Transverse colon (tissue), 4 donors: ENCODE results near the gene ZNF521. TPM values are rescaled to one million over a fixed set of nuclear protein-coding genes. Genes with fewer than 3 reads are reported as not detected.

Experiments
- DNase-seq: peaks from one replicate; pipeline ENCODE4 v3.0.0-alpha.2; 2019
- H3K27ac ChIP-seq, 4 donors: fragments of 200-600 bp; sonication (generic); 2 replicates each; pipeline ENCODE4 v1.5.1; 2016 to 2018; ENCODE audit warnings: inconsistent platforms in 4 of 4
- H3K27me3 ChIP-seq: fragments of 200-600 bp; sonication (generic); 2 replicates; pipeline ENCODE4 v1.5.1; 2017; ENCODE audit warnings: inconsistent platforms
- H3K36me3 ChIP-seq, 4 donors: fragments of 200-600 bp; sonication (generic); 2 replicates each; pipeline ENCODE4 v1.5.1; 2017 to 2019; ENCODE audit warnings: inconsistent platforms in 4 of 4
- H3K4me1 ChIP-seq, 4 donors: fragments of 200-600 bp; sonication (generic); 2 replicates each; pipeline ENCODE4 v1.5.1; 2017 to 2020; ENCODE audit warnings: inconsistent platforms in 4 of 4
- H3K4me3 ChIP-seq, 4 donors: fragments of 200-600 bp; sonication (generic); 1 replicate in 1 of 4; 2 replicates in 3 of 4; pipeline versions ENCODE4 v1.5.1 to v1.6.1; 2017 to 2019; ENCODE audit warnings: inconsistent platforms in 4 of 4
- H3K9me3 ChIP-seq, 2 donors: fragments of 200-600 bp; sonication (generic); 2 replicates each; pipeline ENCODE4 v1.5.1; 2017 to 2019; ENCODE audit warnings: inconsistent platforms in 2 of 2
- EP300 ChIP-seq: sonication (generic); formaldehyde crosslinking; IDR thresholded peaks from one replicate; pipeline ENCODE4 v1.6.1; 2017; ENCODE audit warnings: antibody characterized with exemption, low read depth
- POLR2A ChIP-seq: fragments of 450-650 bp; IDR thresholded peaks from one replicate; pipeline ENCODE4 v1.6.1; 2016; ENCODE audit warnings: antibody characterized with exemption, mild to moderate bottlenecking, moderate library complexity
- POLR2AphosphoS5 ChIP-seq, 3 donors: sonication (generic); formaldehyde crosslinking; IDR thresholded peaks; one replicate each; pipeline ENCODE4 v1.6.1; 2016; ENCODE audit warnings: antibody characterized with exemption in 3 of 3
- WGBS, 2 donors: methylation state at CpG; one replicate each; pipeline ENCODE4 v1.1.5; 2018; ENCODE audit warnings: low coverage in 1 of 2; 5-methylcytosine and 5-hydroxymethylcytosine counted together
- in situ Hi-C, 4 donors: fragments of 200-750 bp; cut with MboI; loops; one replicate each; pipeline versions ENCODE4 v1.15.0 to v1.15.1; 2017; ENCODE audit warnings: low sequenced_read_pairs in 3 of 4, low pct_ligation_motif_present in 1 of 4, low pct_unique_long_range_greater_than_20kb in 1 of 4
- intact Hi-C: fragments of 100-400 bp; cut with DNase I; formaldehyde crosslinking; loops from one replicate; pipeline ENCODE4 v1.15.1; 2023; ENCODE audit warnings: low total_unique reads
- total RNA-seq, 4 donors: library from RNA; depleted of rRNA; stranded (reverse); fragments of >200 nt; gene quantifications; one replicate each; pipeline ENCODE4 v1.1.0, GENCODE V29; 2016
- TF ChIP-seq, protein P1 (sequence below), 5 experiments: fragments of 200-600 bp in 3 of 5; fragments of 450-650 bp in 2 of 5; sonication (generic) in 3 of 5; IDR thresholded peaks; 1 replicate in 2 of 5; 2 replicates in 3 of 5; pipeline ENCODE4 v1.5.1; 2016 to 2017; ENCODE audit warnings: antibody characterized with exemption in 5 of 5, inconsistent platforms in 3 of 5, mild to moderate bottlenecking in 2 of 5, moderate library complexity in 1 of 5

The ZNF521 gene
- total RNA-seq, 4 donors from 2014 or later: 6.4 to 29.5 (median 9.0) TPM

- no peak for TF ChIP-seq POLR2A
- TF ChIP-seq, protein P1, sequence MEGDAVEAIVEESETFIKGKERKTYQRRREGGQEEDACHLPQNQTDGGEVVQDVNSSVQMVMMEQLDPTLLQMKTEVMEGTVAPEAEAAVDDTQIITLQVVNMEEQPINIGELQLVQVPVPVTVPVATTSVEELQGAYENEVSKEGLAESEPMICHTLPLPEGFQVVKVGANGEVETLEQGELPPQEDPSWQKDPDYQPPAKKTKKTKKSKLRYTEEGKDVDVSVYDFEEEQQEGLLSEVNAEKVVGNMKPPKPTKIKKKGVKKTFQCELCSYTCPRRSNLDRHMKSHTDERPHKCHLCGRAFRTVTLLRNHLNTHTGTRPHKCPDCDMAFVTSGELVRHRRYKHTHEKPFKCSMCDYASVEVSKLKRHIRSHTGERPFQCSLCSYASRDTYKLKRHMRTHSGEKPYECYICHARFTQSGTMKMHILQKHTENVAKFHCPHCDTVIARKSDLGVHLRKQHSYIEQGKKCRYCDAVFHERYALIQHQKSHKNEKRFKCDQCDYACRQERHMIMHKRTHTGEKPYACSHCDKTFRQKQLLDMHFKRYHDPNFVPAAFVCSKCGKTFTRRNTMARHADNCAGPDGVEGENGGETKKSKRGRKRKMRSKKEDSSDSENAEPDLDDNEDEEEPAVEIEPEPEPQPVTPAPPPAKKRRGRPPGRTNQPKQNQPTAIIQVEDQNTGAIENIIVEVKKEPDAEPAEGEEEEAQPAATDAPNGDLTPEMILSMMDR (IDR thresholded peaks at IDR 0.05): no peak
- TF ChIP-seq POLR2AphosphoS5 (IDR thresholded peaks at IDR 0.05): no peak
- no peak for TF ChIP-seq EP300
- Histone ChIP-seq H3K27ac (no peak overlapping the region), H3K9me3 (no peaks in the 10 kb centered on the region), H3K36me3 (no peaks in the 10 kb centered on the region), H3K4me1 (peaks cover 0 to 9% (median 0%) of the 10 kb centered on the region in 4 donors), H3K4me3 (no peak overlapping the region), H3K27me3 (no peaks in the 10 kb centered on the region)
- no peak for DNase-seq
- intact Hi-C loops (no loop called here), in situ Hi-C loops (loop anchor here in 1 of 4 donors (25.0 kb wide), 1 partner anchor 88 kb away; no protein-coding TSS in a partner anchor)
- WGBS, 2 donors: 89 to 91% methylated on average over 5 of the region's 5 CpGs
Observed at GRCh38 chr18:25075331-25075730, 276.6 kb downstream of the ZNF521 start.

- no peaks in the 10 kb centered on the region for H3K36me3 ChIP-seq
- TF ChIP-seq EP300: no peak
- TF ChIP-seq POLR2AphosphoS5 (IDR thresholded peaks at IDR 0.05): no peak
- TF ChIP-seq, protein P1 (IDR thresholded peaks at IDR 0.05): no peak
- no peak for TF ChIP-seq POLR2A
- no peak overlapping the region for H3K4me3 ChIP-seq
- H3K27me3 ChIP-seq: no peaks in the 10 kb centered on the region
- H3K4me1 ChIP-seq: peaks cover 0 to 9% (median 0%) of the 10 kb centered on the region in 4 donors
- H3K27ac ChIP-seq: no peak overlapping the region
- in situ Hi-C loops: loop anchor here in 1 of 4 donors (25.0 kb wide), 1 partner anchor 88 kb away; no protein-coding TSS in a partner anchor
- H3K9me3 ChIP-seq: no peaks in the 10 kb centered on the region
- WGBS, 2 donors: 86 to 90% methylated on average over 2 to 4 of the region's 4 CpGs
- DNase-seq: no peak
- intact Hi-C loops: no loop called here
Observed at GRCh38 chr18:25074925-25075324, 277.0 kb downstream of the ZNF521 start.

- Histone ChIP-seq H3K27me3 (no peaks in the 10 kb centered on the region), H3K4me1 (peaks cover 0 to 7% (median 0%) of the 10 kb centered on the region in 4 donors), H3K36me3 (no peaks in the 10 kb centered on the region), H3K9me3 (no peaks in the 10 kb centered on the region), H3K4me3 (no peak overlapping the region), H3K27ac (no peak overlapping the region)
- in situ Hi-C loops: no loop called here
- intact Hi-C loops: no loop called here
- 89 to 90% methylated on average over 6 of the region's 6 CpGs for WGBS, 2 donors
- TF ChIP-seq POLR2AphosphoS5 (IDR thresholded peaks at IDR 0.05): no peak
- TF ChIP-seq, protein P1 (IDR thresholded peaks at IDR 0.05): no peak
- no peak for TF ChIP-seq POLR2A
- no peak for TF ChIP-seq EP300
- no peak for DNase-seq
Observed at GRCh38 chr18:25072205-25072604, 279.8 kb downstream of the ZNF521 start.

- 70 to 72% methylated on average over 5 of the region's 5 CpGs for WGBS, 2 donors
- DNase-seq: no peak
- Histone ChIP-seq H3K27ac (no peak overlapping the region), H3K4me3 (no peak overlapping the region), H3K27me3 (no peaks in the 10 kb centered on the region), H3K36me3 (no peaks in the 10 kb centered on the region), H3K4me1 (no peaks in the 10 kb centered on the region), H3K9me3 (no peaks in the 10 kb centered on the region)
- in situ Hi-C loops (no loop called here), intact Hi-C loops (no loop called here)
- no peak for TF ChIP-seq POLR2AphosphoS5 (IDR thresholded peaks at IDR 0.05)
- TF ChIP-seq, protein P1 (IDR thresholded peaks at IDR 0.05): no peak
Observed at GRCh38 chr18:25067275-25068025, 284.5 kb downstream of the ZNF521 start.
